OCI-LY3 (cell line): ENCODE measurements around the gene FAM53B.

Experiments used
- EZH2phosphoT487 ChIP-seq: fragments of 200-600 bp; shearing (Covaris generic); IDR thresholded peaks from 2 replicates; pipeline ENCODE4 v1.6.1; 2018; ENCODE audit warnings: antibody characterized with exemption, mixed run types, low read depth
- TF ChIP-seq, protein P1 (sequence below): fragments of 200-600, 300-600 bp; sonication (generic); IDR thresholded peaks from 2 replicates; pipeline ENCODE4 v1.5.1; 2014; ENCODE audit warnings: antibody characterized with exemption, low read length, low read depth

GRCh38 chr10:124730790-124731189 lies 13.4 kb downstream of the FAM53B start:
- no peak for TF ChIP-seq EZH2phosphoT487
- TF ChIP-seq, protein P1, sequence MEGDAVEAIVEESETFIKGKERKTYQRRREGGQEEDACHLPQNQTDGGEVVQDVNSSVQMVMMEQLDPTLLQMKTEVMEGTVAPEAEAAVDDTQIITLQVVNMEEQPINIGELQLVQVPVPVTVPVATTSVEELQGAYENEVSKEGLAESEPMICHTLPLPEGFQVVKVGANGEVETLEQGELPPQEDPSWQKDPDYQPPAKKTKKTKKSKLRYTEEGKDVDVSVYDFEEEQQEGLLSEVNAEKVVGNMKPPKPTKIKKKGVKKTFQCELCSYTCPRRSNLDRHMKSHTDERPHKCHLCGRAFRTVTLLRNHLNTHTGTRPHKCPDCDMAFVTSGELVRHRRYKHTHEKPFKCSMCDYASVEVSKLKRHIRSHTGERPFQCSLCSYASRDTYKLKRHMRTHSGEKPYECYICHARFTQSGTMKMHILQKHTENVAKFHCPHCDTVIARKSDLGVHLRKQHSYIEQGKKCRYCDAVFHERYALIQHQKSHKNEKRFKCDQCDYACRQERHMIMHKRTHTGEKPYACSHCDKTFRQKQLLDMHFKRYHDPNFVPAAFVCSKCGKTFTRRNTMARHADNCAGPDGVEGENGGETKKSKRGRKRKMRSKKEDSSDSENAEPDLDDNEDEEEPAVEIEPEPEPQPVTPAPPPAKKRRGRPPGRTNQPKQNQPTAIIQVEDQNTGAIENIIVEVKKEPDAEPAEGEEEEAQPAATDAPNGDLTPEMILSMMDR, result no peak
